NT2/D1 (cell line): ENCODE data around the gene STPG4.

ENCODE experiments used
- SUZ12 ChIP-seq: IDR thresholded peaks from 2 replicates; pipeline ENCODE4 v1.6.1; 2011; ENCODE audit not compliant: insufficient read length, insufficient read depth; ENCODE audit errors: extremely low read depth
- YY1 ChIP-seq: IDR thresholded peaks from 2 replicates; pipeline ENCODE4 v1.6.1; 2011; ENCODE audit not compliant: insufficient read length, insufficient read depth
- ZNF274 ChIP-seq: IDR thresholded peaks from 2 replicates; pipeline ENCODE4 v1.6.1; 2011; ENCODE audit warnings: mild to moderate bottlenecking, low read depth, low read length

DNA sequence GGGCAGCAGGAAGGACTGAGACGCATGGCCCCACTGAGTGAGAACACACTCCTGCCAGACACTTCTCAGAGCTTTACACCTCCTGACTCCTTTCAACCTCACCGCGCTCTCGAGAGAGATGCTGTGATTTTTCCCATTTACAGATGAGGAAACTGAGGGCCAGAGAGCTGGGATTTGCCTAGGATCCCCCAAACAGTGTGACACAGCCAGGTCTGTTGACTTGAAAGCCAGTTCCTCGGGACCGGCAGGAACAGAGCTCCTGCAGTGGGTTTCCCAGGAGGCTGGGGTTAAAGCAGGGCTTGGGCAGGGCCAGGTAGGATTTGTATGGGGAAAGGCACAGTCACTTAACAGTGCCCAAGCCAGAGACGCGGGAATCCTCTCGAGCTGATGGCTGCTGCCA is 81.9 kb downstream of the STPG4 start:
- TF ChIP-seq ZNF274 (no peak), SUZ12 (no peak), YY1 (no peak)
